ENCODE measurements around the gene UNC13B.
"Not testable (repeated sequence)": the region's sequence is repeated elsewhere in the genome, so short reads cannot be mapped to it uniquely, and the experiment has no call there.

UNC13B gene

GRCh38 chr9:35163413-35163812 lies 1.6 kb downstream of the UNC13B start:
- ChIA-PET CTCF (interaction anchor here (0.7 kb wide), 1 partner anchor 627 kb away, joined by 3 read pairs; no protein-coding TSS in a partner anchor), POLR2A (ENCODE audit: low non-redundant PET) (no interaction called here)
- H3K27ac ChIP-seq = no peak overlapping the region
- TF ChIP-seq CTCF (conservative IDR thresholded peaks at IDR 0.05; ENCODE audit: low read depth) = no peak
- DNase-seq (ENCODE audit: low spot score) = no peak

- POLR2A ChIA-PET (ENCODE audit: low non-redundant PET) = no interaction called here
- no peak overlapping the region for H3K27ac ChIP-seq
- no peak for TF ChIP-seq CTCF (conservative IDR thresholded peaks at IDR 0.05; ENCODE audit: low read depth)
- DNase-seq (ENCODE audit: low spot score) = no peak
- CTCF ChIA-PET = no interaction called here
These were observed 2.9 kb downstream of the UNC13B start for GRCh38 chr9:35164711-35165110.

- H3K27ac ChIP-seq; POLR2A ChIA-PET (ENCODE audit: low non-redundant PET); DNase-seq (ENCODE audit: low spot score); CTCF ChIA-PET: not testable (repeated sequence)
These were observed 5.6 kb downstream of the UNC13B start for GRCh38 chr9:35167429-35167828.

- ChIA-PET CTCF (interaction anchor here (0.6 kb wide), 1 partner anchor 34 kb away, joined by 3 read pairs; no protein-coding TSS in a partner anchor), POLR2A (ENCODE audit: low non-redundant PET) (no interaction called here)
- DNase-seq (ENCODE audit: low spot score) = no peak
- no peak for TF ChIP-seq CTCF (conservative IDR thresholded peaks at IDR 0.05; ENCODE audit: low read depth)
- H3K27ac ChIP-seq = no peak overlapping the region
These were observed 7.2 kb downstream of the UNC13B start for GRCh38 chr9:35168963-35169362.

- no peak for TF ChIP-seq CTCF (conservative IDR thresholded peaks at IDR 0.05; ENCODE audit: low read depth)
- ChIA-PET POLR2A (ENCODE audit: low non-redundant PET) (no interaction called here), CTCF (no interaction called here)
- DNase-seq (ENCODE audit: low spot score) = no peak
- no peak overlapping the region for H3K27ac ChIP-seq
These were observed 11.1 kb downstream of the UNC13B start for GRCh38 chr9:35172878-35173277.

- no peak overlapping the region for H3K27ac ChIP-seq
- DNase-seq (ENCODE audit: low spot score) = no peak
- ChIA-PET CTCF (no interaction called here), POLR2A (ENCODE audit: low non-redundant PET) (no interaction called here)
- TF ChIP-seq CTCF (conservative IDR thresholded peaks at IDR 0.05; ENCODE audit: low read depth) = no peak
These were observed 15.7 kb downstream of the UNC13B start for GRCh38 chr9:35177520-35177919.

GRCh38 chr9:35179347-35180280 lies 17.8 kb downstream of the UNC13B start:
- POLR2A ChIA-PET (ENCODE audit: low non-redundant PET) = no interaction called here

More at GRCh38 chr9:35179347-35180280, 17.8 kb downstream of the UNC13B start:
- no peak for DNase-seq (ENCODE audit: low spot score)
- no peak overlapping the region for H3K27ac ChIP-seq
- no peak for TF ChIP-seq CTCF (conservative IDR thresholded peaks at IDR 0.05; ENCODE audit: low read depth)
- CTCF ChIA-PET = interaction anchor here (0.6 to 0.7 kb wide), 2 partner anchors 37 to 575 kb away, joined by 5 to 9 read pairs; no protein-coding TSS in a partner anchor

Measured in RWPE1 (cell line).